ENCODE data around the gene TDG. TPM values are rescaled to one million over a fixed set of nuclear protein-coding genes. Genes with fewer than 3 reads are reported as not detected.
A peak's percentile ranks its signal among the peaks of the same experiment; 100 is the strongest.

Gene TDG
- total and polyA plus RNA-seq, 10 of the 15 experiments (the other 5 are each of a cell fraction or from before 2014, with no cell fraction given), result 29.7 to 68.8 (median 51.2) TPM

- TF ChIP-seq ATF7 (IDR thresholded peaks at IDR 0.05; ENCODE audit: low read depth) (peak; percentile 52; the same call in 1 of the 2 replicates), GATAD2B (conservative IDR thresholded peaks at IDR 0.05; ENCODE audit: low read depth) (peak; percentile 65; the same call in 1 of the 2 replicates), JUNB (IDR thresholded peaks at IDR 0.05) (no peak), CBX5 (IDR thresholded peaks at IDR 0.05; ENCODE audit: low read depth) (no peak), SUZ12 (IDR thresholded peaks at IDR 0.05; ENCODE audit: unreplicated experiment) (no peak), ZNF622 (IDR thresholded peaks at IDR 0.05) (no peak), CEBPB (IDR thresholded peaks at IDR 0.05; ENCODE audit: borderline replicate concordance in 1 of 2, low read depth in 2 of 2, low read length in 2 of 2) (no peak), CHD4 (IDR thresholded peaks at IDR 0.05) (no peak), BRCA1 (IDR thresholded peaks at IDR 0.05; ENCODE audit: low read depth, low read length) (no peak), CHD1 (IDR thresholded peaks at IDR 0.05; ENCODE audit: low read depth, low read length) (no peak; the same call in 1 of the 2 replicates), WRNIP1 (IDR thresholded peaks at IDR 0.05; ENCODE audit: borderline replicate concordance, low read depth, low read length) (no peak; the same call in 1 of the 2 replicates), ZBED1 (IDR thresholded peaks at IDR 0.05; ENCODE audit: borderline replicate concordance) (0 out of 2 replicates have a peak, but pooled peaks have one; percentile 34), RFX5 (IDR thresholded peaks at IDR 0.05; ENCODE audit: low read depth, low read length) (peak; percentile 92), NR2C1 (IDR thresholded peaks at IDR 0.05) (peak; percentile 97), SP1 (IDR thresholded peaks at IDR 0.05; ENCODE audit: low read depth, low read length) (peak; percentile 98)
Measured at GRCh38 chr12:103930034-103930786, 35.5 kb upstream of the TDG start, which contains the start of gene HSP90B1 (continued).

Data from GM12878 (cell line).